Activated B cell treated with CpG ODN at 0.5 μM for 24 hours (primary cell): ENCODE measurements around the gene EMCN. TPM values are rescaled to one million over a fixed set of nuclear protein-coding genes. Genes with fewer than 3 reads are reported as not detected.
"Not testable (repeated sequence)": the region's sequence is repeated elsewhere in the genome, so short reads cannot be mapped to it uniquely, and the experiment has no call there.

ENCODE experiments used
- ATAC-seq: fragments of 200-7000 bp; cut with Tn5 transposase; one replicate; pipeline ENCODE4 v1.10.0; 2021; ENCODE audit warnings: low read depth, mild to moderate bottlenecking, moderate library complexity
- CTCF ChIA-PET: fragments of 350-600 bp; sonication (Branson Sonifier 250); formaldehyde crosslinking; loops from one replicate; lab custom pipeline; 2021; ENCODE audit warnings: antibody characterized with exemption; lab: Charles Lee
- POLR2A ChIA-PET: fragments of 350-600 bp; sonication (Branson Sonifier 250); formaldehyde crosslinking; loops from one replicate; lab custom pipeline; 2021; ENCODE audit warnings: antibody characterized with exemption; lab: Charles Lee
- DNase-seq: peaks from one replicate; pipeline ENCODE4 v3.0.0; 2022
- H3K27ac Mint-ChIP-seq: one replicate; pipeline ENCODE4 v1.8.0; 2020; ENCODE audit warnings: mixed read lengths
- H3K27me3 Mint-ChIP-seq: one replicate; pipeline ENCODE4 v1.8.0; 2021; ENCODE audit warnings: mixed read lengths
- H3K36me3 Mint-ChIP-seq: one replicate; pipeline ENCODE4 v1.8.0; 2021; ENCODE audit warnings: low read depth, mixed read lengths
- H3K4me1 Mint-ChIP-seq: one replicate; pipeline ENCODE4 v1.8.0; 2021; ENCODE audit warnings: mixed read lengths
- H3K4me3 Mint-ChIP-seq: one replicate; pipeline ENCODE4 v1.8.0; 2020; ENCODE audit warnings: mild to moderate bottlenecking, mixed read lengths
- H3K9me3 Mint-ChIP-seq: one replicate; pipeline ENCODE4 v1.8.0; 2020; ENCODE audit warnings: mixed read lengths
- CTCF ChIP-seq: fragments of 200-600 bp; IDR thresholded peaks from one replicate; pipeline ENCODE4 v1.8.0; 2022; ENCODE audit warnings: antibody characterized with exemption, mild to moderate bottlenecking
- intact Hi-C: fragments of 100-400 bp; cut with micrococcal nuclease; formaldehyde crosslinking; loops from one replicate; pipeline ENCODE4 v1.15.1; 2024
- total RNA-seq: library from RNA; stranded (reverse); gene quantifications from 2 replicates; pipeline ENCODE4 v1.2.3, GENCODE V29; 2022

The EMCN gene
- total RNA-seq, 1 donor from 2014 or later: not detected

GRCh38 chr4:100356172-100356571 is 161.7 kb downstream of the EMCN start:
- H3K4me3 Mint-ChIP-seq: no peak overlapping the region
- intact Hi-C loops: no loop called here
- no peaks in the 10 kb centered on the region for H3K36me3 Mint-ChIP-seq
- no peak for ATAC-seq
- DNase-seq: no peak
- H3K27ac Mint-ChIP-seq: no peak overlapping the region
- ChIA-PET CTCF (no interaction called here), POLR2A (no interaction called here)
- no peak for TF ChIP-seq CTCF
- peaks cover 23% of the 10 kb centered on the region for H3K9me3 Mint-ChIP-seq
- H3K4me1 Mint-ChIP-seq: no peaks in the 10 kb centered on the region
- peaks cover 3% of the 10 kb centered on the region for H3K27me3 Mint-ChIP-seq

DNA sequence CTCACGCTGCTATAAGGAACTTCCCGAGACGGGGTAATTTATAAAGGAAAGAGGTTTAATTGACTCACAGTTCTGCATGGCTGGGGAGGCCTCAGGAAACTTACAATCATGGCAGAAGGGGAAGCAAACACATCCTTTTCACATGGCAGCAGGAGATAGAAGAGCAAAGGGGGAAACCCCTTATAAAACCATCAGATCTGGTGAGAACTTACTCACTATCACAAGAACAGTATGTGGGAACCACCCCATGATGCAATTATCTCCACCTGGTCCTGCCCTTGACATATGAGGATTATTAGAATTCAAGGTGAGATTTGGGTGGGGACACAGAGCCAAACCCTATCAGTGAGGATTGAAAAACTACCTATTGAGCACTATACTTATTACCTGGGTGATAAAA is 165.5 kb downstream of the EMCN start:
- ATAC-seq, H3K36me3 Mint-ChIP-seq, H3K27ac Mint-ChIP-seq, CTCF ChIA-PET, POLR2A ChIA-PET, H3K4me3 Mint-ChIP-seq, DNase-seq, H3K4me1 Mint-ChIP-seq, H3K27me3 Mint-ChIP-seq, intact Hi-C loops: not testable (repeated sequence)
- H3K9me3 Mint-ChIP-seq: peaks cover 11% of the 10 kb centered on the region

DNA sequence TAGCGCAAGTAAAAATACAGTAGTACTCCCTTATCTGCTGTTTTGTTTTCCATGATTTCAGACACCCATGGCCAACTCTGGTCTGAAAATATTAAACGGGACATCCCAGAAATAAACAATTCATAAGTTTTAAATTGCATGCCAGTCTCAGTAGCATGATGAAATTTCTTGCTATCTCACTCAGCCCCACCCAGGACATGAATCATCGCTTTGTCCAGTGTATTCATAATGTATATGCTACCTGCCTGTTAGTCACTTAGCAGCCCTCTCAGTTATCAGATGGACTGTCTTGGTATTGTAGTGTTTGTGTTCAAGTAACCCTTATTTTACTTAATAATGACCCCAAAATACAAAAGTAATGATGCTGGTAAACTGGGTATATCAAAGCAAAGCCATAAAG is 169.3 kb downstream of the EMCN start:
- intact Hi-C loops: no loop called here
- DNase-seq: no peak
- ATAC-seq: no peak
- Mint-ChIP-seq H3K4me1 (no peaks in the 10 kb centered on the region), H3K27ac (no peak overlapping the region), H3K4me3 (no peak overlapping the region), H3K9me3 (peaks cover 5% of the 10 kb centered on the region), H3K27me3 (no peaks in the 10 kb centered on the region), H3K36me3 (no peaks in the 10 kb centered on the region)
- CTCF ChIA-PET: no interaction called here
- POLR2A ChIA-PET: no interaction called here
- no peak for TF ChIP-seq CTCF

DNA sequence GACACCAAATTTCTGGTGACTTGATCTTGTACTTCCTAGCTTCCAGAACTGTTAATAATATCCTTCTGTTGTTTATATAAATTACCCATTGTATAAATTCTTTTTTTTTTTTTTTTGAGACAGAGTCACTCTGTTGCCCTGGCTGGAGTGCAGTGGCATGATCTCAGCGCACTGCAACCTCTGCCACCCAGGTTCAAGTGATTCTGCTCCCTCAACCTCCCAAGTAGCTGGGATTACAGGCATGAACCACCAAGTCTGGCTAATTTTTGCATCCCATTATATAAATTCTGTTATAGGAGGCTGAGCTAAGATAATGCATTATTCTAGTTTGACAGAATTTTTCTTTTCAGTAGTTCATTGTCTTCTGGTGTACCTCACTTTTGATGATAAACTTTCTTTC is 170.6 kb downstream of the EMCN start:
- Mint-ChIP-seq H3K27me3 (no peaks in the 10 kb centered on the region), H3K4me3 (no peak overlapping the region), H3K36me3 (no peaks in the 10 kb centered on the region), H3K27ac (no peak overlapping the region), H3K4me1 (no peaks in the 10 kb centered on the region), H3K9me3 (peaks cover 4% of the 10 kb centered on the region)
- ChIA-PET CTCF (no interaction called here), POLR2A (no interaction called here)
- no peak for TF ChIP-seq CTCF
- DNase-seq (no peak), ATAC-seq (no peak)
- intact Hi-C loops: no loop called here

DNA sequence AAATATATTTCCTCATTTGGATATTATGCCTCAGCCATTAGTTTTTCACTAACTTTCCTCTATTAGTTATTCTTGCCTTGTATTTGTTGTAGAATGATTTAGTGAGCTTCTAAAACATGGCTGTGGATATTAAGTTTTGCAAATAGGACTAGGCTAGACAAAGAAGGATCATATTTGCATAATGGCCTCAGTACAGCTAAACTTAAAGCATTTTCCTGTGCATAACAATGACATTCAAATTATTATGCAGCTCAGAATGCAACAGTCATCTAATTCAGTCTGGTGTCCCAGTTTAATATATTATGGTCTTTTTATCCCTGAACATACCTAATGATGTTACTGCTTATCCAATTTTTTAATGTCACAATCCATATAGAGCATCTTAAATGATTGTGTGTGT is 172.2 kb downstream of the EMCN start:
- H3K4me3 Mint-ChIP-seq: no peak overlapping the region
- no peaks in the 10 kb centered on the region for H3K36me3 Mint-ChIP-seq
- intact Hi-C loops: no loop called here
- H3K27me3 Mint-ChIP-seq: no peaks in the 10 kb centered on the region
- no peak overlapping the region for H3K27ac Mint-ChIP-seq
- H3K9me3 Mint-ChIP-seq: no peaks in the 10 kb centered on the region
- no peak for DNase-seq
- no peak for TF ChIP-seq CTCF
- ATAC-seq: no peak
- CTCF ChIA-PET: no interaction called here
- no peaks in the 10 kb centered on the region for H3K4me1 Mint-ChIP-seq
- POLR2A ChIA-PET: no interaction called here
